Amniotic epithelial cell (primary cell): ENCODE results near the gene CRB2.
A peak's percentile ranks its signal among the peaks of the same experiment; 100 is the strongest.

Experiments
- DNase-seq: peaks from one replicate; pipeline ENCODE4 v3.0.0-alpha.2; 2010; ENCODE audit warnings: low read depth

Gene CRB2

GRCh38 chr9:123329329-123329955, 26.6 kb upstream of the CRB2 start:
- peak; percentile 22 for DNase-seq

GRCh38 chr9:123331346-123332060, 24.5 kb upstream of the CRB2 start:
- no peak for DNase-seq

- peak; percentile 90 for DNase-seq
Observed at GRCh38 chr9:123333058-123333669, 22.8 kb upstream of the CRB2 start.

- no peak for DNase-seq
Observed at GRCh38 chr9:123334639-123335038, 21.4 kb upstream of the CRB2 start.

- DNase-seq = peak; percentile 92
Observed at GRCh38 chr9:123335193-123335985, 20.6 kb upstream of the CRB2 start.

GRCh38 chr9:123335986-123336329, 20.0 kb upstream of the CRB2 start:
- no peak for DNase-seq

- DNase-seq = no peak
Observed at GRCh38 chr9:123336449-123336848, 19.5 kb upstream of the CRB2 start.

GRCh38 chr9:123336959-123337358, 19.0 kb upstream of the CRB2 start:
- no peak for DNase-seq

- DNase-seq = no peak
Observed at GRCh38 chr9:123337971-123338370, 18.0 kb upstream of the CRB2 start.

- DNase-seq = peak; percentile 78
Observed at GRCh38 chr9:123338710-123339665, 17.0 kb upstream of the CRB2 start.

GRCh38 chr9:123339666-123340510, 16.1 kb upstream of the CRB2 start:
- peak; percentile 77 for DNase-seq

GRCh38 chr9:123341816-123342215, 14.2 kb upstream of the CRB2 start:
- DNase-seq = no peak

GRCh38 chr9:123342247-123342646, 13.8 kb upstream of the CRB2 start:
- no peak for DNase-seq

- DNase-seq = no peak
Observed at GRCh38 chr9:123343443-123344191, 12.4 kb upstream of the CRB2 start.

- no peak for DNase-seq
Observed at GRCh38 chr9:123344192-123344949, 11.6 kb upstream of the CRB2 start.

GRCh38 chr9:123345567-123345955, 10.4 kb upstream of the CRB2 start:
- DNase-seq = peak; percentile 57

- no peak for DNase-seq
Observed at GRCh38 chr9:123346026-123346425, 10.0 kb upstream of the CRB2 start.

GRCh38 chr9:123346826-123347225, 9.2 kb upstream of the CRB2 start:
- DNase-seq = no peak
